Measurements from ENCODE around the gene PUSL1. TPM values are rescaled to one million over a fixed set of nuclear protein-coding genes. Genes with fewer than 3 reads are reported as not detected.

Gene PUSL1
- total and polyA plus RNA-seq, 2 of the 4 experiments (the other 2 are of a cell fraction): 10.9 to 33.0 TPM

- peaks cover 36% of the 10 kb centered on the region for H3K9me1 ChIP-seq (ENCODE audit: insufficient read depth, low read length)
- peak overlapping the region; percentile 86 for H3K14ac ChIP-seq (replicated peaks; ENCODE audit: low read depth, low read length)
- ChIA-PET CTCF (no interaction called here), POLR2A (ENCODE audit: unreplicated experiment) (no interaction called here)
- DNase-seq (peak; percentile 69), ATAC-seq (ENCODE audit: low read depth) (no peak)
- peaks cover 37% of the 10 kb centered on the region for H3K4me1 ChIP-seq (ENCODE audit: control insufficient read depth, insufficient read depth, low read length)
- peaks cover 41% of the 10 kb centered on the region for H3K36me3 ChIP-seq (ENCODE audit: control insufficient read depth, insufficient read depth, low read length)
- peak overlapping the region; percentile 94 for H3K23ac ChIP-seq (ENCODE audit: low read depth, low read length)
- H2BK15ac ChIP-seq (ENCODE audit: low read depth, low read length): no peak overlapping the region
- dilution Hi-C loops (cut with HindIII; ENCODE audit: low sequenced_read_pairs, unreplicated experiment) (no loop called here), in situ Hi-C loops (cut with MboI; ENCODE audit: low sequenced_read_pairs) (no loop called here), intact Hi-C loops (cut with micrococcal nuclease) (no loop called here)
- peak overlapping the region; percentile 92 for H2AK9ac ChIP-seq (replicated peaks; ENCODE audit: low read depth, low read length, poor library complexity)
- no TSS peak for BruUV-seq (replicated peaks)
- no peaks in the 10 kb centered on the region for H3K9me3 ChIP-seq (ENCODE audit: control insufficient read depth, insufficient read depth, low read length)
- no peak overlapping the region for H2AFZ ChIP-seq (replicated peaks; ENCODE audit: low read length, poor library complexity)
- H3K27me3 ChIP-seq (ENCODE audit: control insufficient read depth, insufficient read depth, low read length): no peaks in the 10 kb centered on the region
- H3K4ac ChIP-seq (ENCODE audit: low read depth, low read length): peak overlapping the region; percentile 82
- 78% methylated on average over 3 of the region's 7 CpGs; no CpG with 5 or more reads in 1 of the 2 experiments for WGBS, 2 experiments (ENCODE audit: extremely low coverage in 2 of 2, insufficient read length in 1 of 2)
- TF ChIP-seq ELK1 (IDR thresholded peaks at IDR 0.05; ENCODE audit: borderline replicate concordance, low read depth, low read length) (no peak), RFX5 (IDR thresholded peaks at IDR 0.05; ENCODE audit: low read depth, low read length) (no peak), POLR2A (IDR thresholded peaks at IDR 0.05; ENCODE audit: low read depth, low read length) (0 out of 2 replicates have a peak, but pooled peaks have one; percentile 37), FOS (IDR thresholded peaks at IDR 0.05; ENCODE audit: low read depth, low read length) (no peak), USF2 (IDR thresholded peaks at IDR 0.05; ENCODE audit: low read depth, low read length) (peak; percentile 77), SMC3 (IDR thresholded peaks at IDR 0.05; ENCODE audit: low read depth, low read length) (no peak)
- peak overlapping the region; percentile 20 for H3K9ac ChIP-seq (ENCODE audit: low read depth, low read length)
- H3K56ac ChIP-seq (ENCODE audit: extremely low read depth, insufficient read depth, low read length): no peak overlapping the region; the same call in 1 of the 2 replicates
- peak overlapping the region; percentile 79 for H3K27ac ChIP-seq (ENCODE audit: insufficient read depth, low read length)
- H3K18ac ChIP-seq (ENCODE audit: low read depth, low read length): peak overlapping the region; percentile 48
- H2BK20ac ChIP-seq (ENCODE audit: low read depth, low read length): no peak overlapping the region
- peak overlapping the region; percentile 71 for H3K4me2 ChIP-seq (ENCODE audit: low read depth, low read length)
- peak overlapping the region; percentile 69 for H4K5ac ChIP-seq (ENCODE audit: low read depth, low read length)
- H4K20me1 ChIP-seq (ENCODE audit: insufficient read depth, low read length): peaks cover 25% of the 10 kb centered on the region
- peaks cover 13 to 59% of the 10 kb centered on the region in 2 experiments for H3K79me1 ChIP-seq (ENCODE audit: low read depth in 1 of 2, low read length in 2 of 2)
- peak overlapping the region; percentile 98 for H2AK5ac ChIP-seq (ENCODE audit: low read depth, low read length)
- peak overlapping the region; percentile 3; the same call in 1 of the 2 replicates for H3K4me3 ChIP-seq (ENCODE audit: insufficient read depth, low read depth, low read length)
- peak overlapping the region; percentile 74; the same call in 1 of the 2 replicates for H2BK120ac ChIP-seq (ENCODE audit: low read depth, low read length)
- peak overlapping the region; percentile 91 for H2BK5ac ChIP-seq (ENCODE audit: low read depth, low read length, poor library complexity, severe bottlenecking)
- peak overlapping the region; percentile 79 for H4K91ac ChIP-seq (ENCODE audit: insufficient read depth, low read depth, low read length)
- peak overlapping the region; percentile 34 to 74; a peak in 3 of 4 replicates for H4K8ac ChIP-seq (ENCODE audit: low read depth in 2 of 2, low read length in 2 of 2)
These were observed 37.6 kb upstream of the PUSL1 start for GRCh38 chr1:1270813-1271212.
